ENCODE results near the gene TRNP1. TPM values are rescaled to one million over a fixed set of nuclear protein-coding genes. Genes with fewer than 3 reads are reported as not detected.

Gene TRNP1
- total and polyA plus RNA-seq, 2 of the 4 experiments (the other 2 are of a cell fraction) = 63.3 to 91.6 TPM

- TF ChIP-seq CTCF (conservative IDR thresholded peaks at IDR 0.05; ENCODE audit: low read depth, low read length) (no peak), USF2 (IDR thresholded peaks at IDR 0.05; ENCODE audit: low read depth, low read length) (peak; percentile 28; the same call in 1 of the 2 replicates)
These were observed 17.7 kb downstream of the TRNP1 start (continued) for GRCh38 chr1:27011058-27011764.
